ENCODE results near the gene TPPP3. TPM values are rescaled to one million over a fixed set of nuclear protein-coding genes. Genes with fewer than 3 reads are reported as not detected.
"Not testable (repeated sequence)": the region's sequence is repeated elsewhere in the genome, so short reads cannot be mapped to it uniquely, and the experiment has no call there.

The TPPP3 gene
- total RNA-seq, 1 experiment from 2014 or later, result not detected

- POLR2A ChIA-PET, result no interaction called here
- intact Hi-C loops (cut with micrococcal nuclease), result loop anchor here (5.0 to 10.0 kb wide), 3 partner anchors 45 to 95 kb away; partner anchors contain the start of gene ZDHHC1
- CTCF ChIA-PET, result interaction anchor here (0.6 to 1.2 kb wide), 4 partner anchors 48 to 105 kb away, joined by 3 to 5 read pairs (median 4); no protein-coding TSS in a partner anchor
- Mint-ChIP-seq H3K27ac (ENCODE audit: low read depth, unreplicated experiment) (no peak overlapping the region), H3K27me3 (ENCODE audit: insufficient read depth, unreplicated experiment) (no peaks in the 10 kb centered on the region), H3K4me1 (ENCODE audit: insufficient read depth, unreplicated experiment) (no peaks in the 10 kb centered on the region), H3K9me3 (ENCODE audit: unreplicated experiment) (no peaks in the 10 kb centered on the region), H3K36me3 (ENCODE audit: insufficient read depth, unreplicated experiment) (no peaks in the 10 kb centered on the region), H3K4me3 (ENCODE audit: unreplicated experiment) (no peak overlapping the region)
- BruUV-seq (replicated peaks), result no TSS peak
- peak; percentile 30 for DNase-seq (ENCODE audit: unreplicated experiment)
- peak; percentile 24 for TF ChIP-seq CTCF (IDR thresholded peaks at IDR 0.05; ENCODE audit: unreplicated experiment)
These were observed 20.6 kb downstream of the TPPP3 start for GRCh38 chr16:67372664-67373063.

- Mint-ChIP-seq H3K27me3 (ENCODE audit: insufficient read depth, unreplicated experiment) (peaks cover 7% of the 10 kb centered on the region), H3K36me3 (ENCODE audit: insufficient read depth, unreplicated experiment) (no peaks in the 10 kb centered on the region), H3K4me3 (ENCODE audit: unreplicated experiment) (no peak overlapping the region), H3K27ac (ENCODE audit: low read depth, unreplicated experiment) (no peak overlapping the region), H3K9me3 (ENCODE audit: unreplicated experiment) (no peaks in the 10 kb centered on the region), H3K4me1 (ENCODE audit: insufficient read depth, unreplicated experiment) (no peaks in the 10 kb centered on the region)
- intact Hi-C loops (cut with micrococcal nuclease), result loop anchor here (5.0 to 10.0 kb wide), 3 partner anchors 47 to 97 kb away; partner anchors contain the start of gene ZDHHC1
- no TSS peak for BruUV-seq (replicated peaks)
- no peak for TF ChIP-seq CTCF (IDR thresholded peaks at IDR 0.05; ENCODE audit: unreplicated experiment)
- CTCF ChIA-PET, result interaction anchor here (0.6 to 1.0 kb wide), 2 partner anchors 58 to 131 kb away, joined by 3 to 4 read pairs; no protein-coding TSS in a partner anchor
- POLR2A ChIA-PET, result no interaction called here
- no peak for DNase-seq (ENCODE audit: unreplicated experiment)
These were observed 22.6 kb downstream of the TPPP3 start for GRCh38 chr16:67370661-67371060.

GRCh38 chr16:67364600-67365235 is 28.6 kb downstream of the TPPP3 start:
- BruUV-seq (replicated peaks), result no TSS peak
- H3K4me3 Mint-ChIP-seq (ENCODE audit: unreplicated experiment), result no peak overlapping the region
- H3K9me3 Mint-ChIP-seq (ENCODE audit: unreplicated experiment), result no peaks in the 10 kb centered on the region
- H3K36me3 Mint-ChIP-seq (ENCODE audit: insufficient read depth, unreplicated experiment), result no peaks in the 10 kb centered on the region
- no peak overlapping the region for H3K27ac Mint-ChIP-seq (ENCODE audit: low read depth, unreplicated experiment)
- no peak for DNase-seq (ENCODE audit: unreplicated experiment)
- intact Hi-C loops (cut with micrococcal nuclease), result no loop called here
- no peak for TF ChIP-seq CTCF (IDR thresholded peaks at IDR 0.05; ENCODE audit: unreplicated experiment)
- H3K4me1 Mint-ChIP-seq (ENCODE audit: insufficient read depth, unreplicated experiment), result no peaks in the 10 kb centered on the region
- ChIA-PET POLR2A (no interaction called here), CTCF (no interaction called here)
- H3K27me3 Mint-ChIP-seq (ENCODE audit: insufficient read depth, unreplicated experiment), result peaks cover 36% of the 10 kb centered on the region

- no peaks in the 10 kb centered on the region for H3K36me3 Mint-ChIP-seq (ENCODE audit: insufficient read depth, unreplicated experiment)
- no peak overlapping the region for H3K27ac Mint-ChIP-seq (ENCODE audit: low read depth, unreplicated experiment)
- no peaks in the 10 kb centered on the region for H3K9me3 Mint-ChIP-seq (ENCODE audit: unreplicated experiment)
- intact Hi-C loops (cut with micrococcal nuclease), result no loop called here
- no TSS peak for BruUV-seq (replicated peaks)
- no peak for DNase-seq (ENCODE audit: unreplicated experiment)
- CTCF ChIA-PET, result no interaction called here
- no peak for TF ChIP-seq CTCF (IDR thresholded peaks at IDR 0.05; ENCODE audit: unreplicated experiment)
- peaks cover 48% of the 10 kb centered on the region for H3K27me3 Mint-ChIP-seq (ENCODE audit: insufficient read depth, unreplicated experiment)
- POLR2A ChIA-PET, result no interaction called here
- H3K4me3 Mint-ChIP-seq (ENCODE audit: unreplicated experiment), result no peak overlapping the region
- H3K4me1 Mint-ChIP-seq (ENCODE audit: insufficient read depth, unreplicated experiment), result no peaks in the 10 kb centered on the region
These were observed 32.3 kb downstream of the TPPP3 start for GRCh38 chr16:67361038-67361437.

GRCh38 chr16:67359540-67360269 is 33.6 kb downstream of the TPPP3 start:
- POLR2A ChIA-PET, result not testable (repeated sequence)

More at GRCh38 chr16:67359540-67360269, 33.6 kb downstream of the TPPP3 start:
- H3K4me1 Mint-ChIP-seq (ENCODE audit: insufficient read depth, unreplicated experiment); H3K9me3 Mint-ChIP-seq (ENCODE audit: unreplicated experiment); BruUV-seq (replicated peaks); H3K27ac Mint-ChIP-seq (ENCODE audit: low read depth, unreplicated experiment); H3K4me3 Mint-ChIP-seq (ENCODE audit: unreplicated experiment); DNase-seq (ENCODE audit: unreplicated experiment); H3K36me3 Mint-ChIP-seq (ENCODE audit: insufficient read depth, unreplicated experiment); intact Hi-C loops (cut with micrococcal nuclease): not testable (repeated sequence)
- CTCF ChIA-PET, result interaction anchor here (1.0 kb wide), 1 partner anchor 13 kb away, joined by 3 read pairs; no protein-coding TSS in a partner anchor
- peaks cover 43% of the 10 kb centered on the region for H3K27me3 Mint-ChIP-seq (ENCODE audit: insufficient read depth, unreplicated experiment)

Measured in MCF 10A (cell line).